GM18499 (cell line): ENCODE results near the gene ETF1.
A peak's percentile ranks its signal among the peaks of the same experiment; 100 is the strongest.

ENCODE experiments used
- ATAC-seq: cut with Tn5 transposase; IDR thresholded peaks from one replicate; pipeline ENCODE4 v1.9.1; 2021; ENCODE audit warnings: moderate number of reproducible peaks; ENCODE audit not compliant: insufficient read depth, unreplicated experiment

The ETF1 gene

DNA sequence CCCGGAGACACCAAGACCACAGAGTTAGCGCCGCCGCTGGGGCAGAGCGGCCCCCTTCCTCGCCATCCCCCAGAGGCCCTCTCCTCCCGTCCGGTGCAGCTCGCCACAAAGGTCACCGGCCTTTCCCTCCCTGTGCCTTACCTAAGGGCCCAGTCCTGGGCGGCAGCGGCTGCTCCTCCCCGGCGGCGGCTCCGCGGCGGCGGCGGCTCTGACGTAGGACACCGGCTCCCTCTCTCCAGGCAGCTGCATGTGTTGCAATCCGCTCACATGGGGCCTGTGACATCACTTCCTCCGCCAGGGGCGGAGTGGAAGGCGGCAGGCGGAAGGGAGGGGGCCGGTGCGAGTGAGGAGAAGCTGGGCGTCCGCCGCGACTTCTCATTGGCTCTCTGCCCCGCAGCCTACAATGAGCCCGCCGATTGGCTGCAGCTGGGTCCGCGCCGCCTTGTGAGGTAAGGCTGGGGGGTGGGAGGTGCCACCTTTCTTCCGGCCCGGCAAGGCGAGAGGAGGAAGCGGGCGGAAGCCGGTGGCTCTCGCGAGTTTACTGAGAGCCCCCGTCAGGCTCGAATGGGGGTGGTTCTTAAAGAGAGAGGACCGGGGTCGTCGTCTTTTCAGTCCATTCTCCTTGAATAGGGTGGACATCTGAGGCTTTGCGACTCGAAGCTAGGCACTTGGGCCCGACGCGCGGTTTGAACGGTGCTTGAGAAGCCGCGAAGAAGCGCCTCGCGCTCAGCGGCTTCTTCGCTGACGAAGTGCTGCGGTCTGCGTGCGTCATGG lies at the start of gene ETF1:
ETF1 (minus strand) TSS at position 281 of the 774 bp plus-strand sequence. CDS start 318 bp downstream, outside the sequence.
- peak; percentile 83 for ATAC-seq

DNA sequence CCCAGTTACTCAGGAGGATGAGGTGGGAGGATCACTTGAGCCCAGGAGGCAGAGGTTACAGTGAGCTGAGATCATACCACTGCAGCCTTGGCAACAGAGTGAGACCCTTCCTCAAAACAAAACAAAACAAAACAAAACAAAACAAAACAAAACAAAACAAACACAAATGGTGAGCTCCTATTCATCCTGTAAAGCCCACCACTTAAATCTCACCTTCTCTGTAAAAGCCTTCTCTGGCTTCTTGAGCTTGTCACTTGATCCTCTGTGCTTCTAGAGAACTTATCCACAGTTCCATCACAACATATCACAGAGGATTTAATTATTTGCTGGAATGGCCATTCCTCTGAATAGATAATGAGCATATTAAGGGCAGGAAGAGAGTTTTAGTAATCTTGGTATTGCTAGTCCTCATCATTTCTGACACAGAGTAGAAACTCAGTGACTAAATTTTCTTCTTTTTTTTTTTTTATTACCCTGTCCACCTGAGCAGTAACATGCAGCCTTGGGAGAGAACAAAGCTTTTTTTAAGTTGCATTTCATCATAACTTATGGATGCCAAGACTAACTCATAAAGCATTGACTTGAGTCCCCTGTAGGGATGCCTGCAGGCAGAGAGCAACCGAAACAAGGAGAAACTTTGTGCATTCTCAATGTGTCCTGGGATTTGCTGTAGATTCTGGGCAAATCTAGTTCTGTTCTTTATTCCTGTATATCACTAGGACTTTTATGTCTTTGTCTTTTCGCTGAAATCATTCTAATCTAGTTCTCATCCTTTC lies 45.2 kb upstream of the ETF1 start:
- ATAC-seq = no peak

DNA sequence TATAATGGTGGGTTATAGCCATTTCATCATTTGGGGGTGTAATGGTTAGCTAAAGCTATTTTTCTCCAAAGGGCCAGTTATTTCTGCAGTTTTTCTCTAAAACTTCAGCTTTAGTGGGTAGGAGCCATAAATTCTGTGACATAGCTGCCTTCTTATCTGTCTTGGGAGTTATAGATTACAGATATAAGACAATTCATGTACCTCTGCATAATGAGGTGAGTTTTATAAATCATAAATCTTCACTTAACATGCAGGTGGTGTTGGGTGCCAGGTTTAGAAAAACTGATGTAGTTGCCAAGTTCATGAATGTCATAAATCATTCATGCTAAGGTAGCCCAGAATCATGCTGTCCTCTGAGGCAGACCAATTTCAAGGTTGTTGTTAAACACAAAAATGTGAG lies 42.1 kb upstream of the ETF1 start:
- no peak for ATAC-seq

DNA sequence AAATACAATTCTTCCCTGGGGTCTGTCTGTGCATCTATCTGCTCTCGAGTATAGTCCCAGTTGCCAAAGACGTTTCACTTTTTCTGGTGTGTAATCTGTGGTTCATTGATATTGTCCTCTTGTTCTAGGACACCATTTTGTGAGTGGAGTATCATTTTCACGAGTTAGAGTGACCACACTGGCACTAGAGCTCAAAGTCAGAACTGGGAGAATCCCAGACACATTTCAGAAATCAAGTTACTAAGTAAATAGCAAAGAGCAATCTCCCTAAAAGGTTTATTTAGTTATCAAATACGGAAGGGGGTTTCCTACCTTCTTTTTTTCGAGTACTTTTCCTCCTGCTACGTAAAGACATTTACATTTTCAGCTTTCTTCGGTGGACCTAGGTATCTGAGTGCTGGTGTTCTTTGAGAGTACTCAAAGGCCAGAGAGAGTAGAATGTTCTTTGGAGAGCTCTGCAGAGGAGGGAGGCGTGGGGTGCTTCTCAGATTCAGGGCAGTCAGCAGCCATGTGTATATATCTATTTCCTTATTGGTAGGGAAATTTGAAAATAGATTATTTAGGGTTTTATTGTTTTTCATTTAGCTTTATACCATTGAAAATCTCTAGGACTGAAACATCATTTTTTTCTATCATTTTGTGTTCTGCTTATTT lies 41.1 kb upstream of the ETF1 start:
- ATAC-seq = no peak

DNA sequence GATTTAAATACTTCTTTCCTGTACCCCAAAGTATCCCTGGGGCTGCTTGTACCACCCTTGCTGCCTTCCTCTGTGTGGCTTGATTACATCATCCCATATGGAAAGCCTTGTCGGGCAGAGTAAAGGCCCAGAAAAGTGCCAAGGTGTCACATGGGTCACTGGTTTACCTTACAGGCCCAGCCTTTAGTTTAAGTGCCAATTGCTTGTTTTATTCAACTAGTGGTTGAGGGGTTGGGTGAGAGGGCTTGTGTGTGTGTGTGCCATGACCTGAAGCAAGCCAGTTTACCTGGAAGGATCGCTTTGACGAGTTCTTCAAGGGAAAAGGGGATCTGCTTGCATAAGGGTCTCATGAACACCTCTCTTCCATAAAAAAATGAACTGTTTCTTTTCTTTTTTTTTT lies 39.9 kb upstream of the ETF1 start:
- no peak for ATAC-seq

DNA sequence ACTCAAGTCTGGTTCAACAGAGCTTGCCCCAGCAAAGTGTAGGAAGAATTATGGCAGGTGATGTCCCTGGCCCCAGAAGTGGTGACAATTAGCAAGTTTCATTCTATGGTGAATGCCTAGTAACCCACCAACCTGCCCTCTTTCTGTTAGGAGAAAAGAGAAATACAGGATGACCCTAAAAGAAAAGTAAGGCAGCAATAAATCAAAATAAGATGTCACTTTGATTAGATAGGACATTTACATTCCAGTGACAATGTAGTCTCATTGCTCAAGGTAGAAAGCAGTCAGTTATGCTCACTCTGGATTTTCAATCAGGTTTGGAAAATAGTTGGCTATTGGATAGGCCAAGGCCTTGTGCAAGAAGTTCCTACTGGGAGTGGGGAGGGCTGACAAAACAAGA lies 37.7 kb upstream of the ETF1 start:
- ATAC-seq = no peak

DNA sequence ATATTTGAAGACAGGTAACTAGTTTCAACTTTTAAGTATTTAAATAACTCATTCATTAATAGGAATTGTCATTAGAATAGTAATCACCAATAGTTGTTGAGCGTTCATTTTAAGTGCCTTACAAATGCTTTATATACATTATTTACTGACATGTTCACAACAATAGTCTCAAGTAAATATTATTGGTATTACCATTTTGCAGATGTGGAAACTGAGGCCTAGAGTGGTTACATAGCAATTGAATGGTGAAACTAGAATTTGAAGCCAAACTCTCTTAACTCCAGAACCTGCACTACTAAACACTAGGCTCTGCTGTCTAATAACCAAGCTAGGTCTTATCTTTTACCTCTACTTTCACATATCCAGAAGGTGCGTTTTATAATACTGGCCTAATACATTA lies 37.0 kb upstream of the ETF1 start:
- no peak for ATAC-seq

DNA sequence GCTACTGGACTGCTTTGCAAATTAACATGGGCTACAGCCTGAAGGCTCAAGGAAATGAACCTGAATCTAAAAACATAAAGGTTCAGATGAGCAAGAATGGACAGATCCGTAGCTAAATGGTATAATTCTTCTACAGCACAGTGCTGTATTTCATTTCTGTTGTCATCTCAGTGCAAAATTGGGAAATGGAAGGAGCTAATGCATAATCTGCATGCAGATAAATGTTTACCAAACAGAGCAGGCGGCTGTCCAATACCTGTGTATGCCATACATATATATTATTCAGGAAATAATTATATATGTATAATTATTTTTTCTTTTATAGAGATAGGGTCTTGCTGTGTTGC lies 36.5 kb upstream of the ETF1 start:
- ATAC-seq = no peak

DNA sequence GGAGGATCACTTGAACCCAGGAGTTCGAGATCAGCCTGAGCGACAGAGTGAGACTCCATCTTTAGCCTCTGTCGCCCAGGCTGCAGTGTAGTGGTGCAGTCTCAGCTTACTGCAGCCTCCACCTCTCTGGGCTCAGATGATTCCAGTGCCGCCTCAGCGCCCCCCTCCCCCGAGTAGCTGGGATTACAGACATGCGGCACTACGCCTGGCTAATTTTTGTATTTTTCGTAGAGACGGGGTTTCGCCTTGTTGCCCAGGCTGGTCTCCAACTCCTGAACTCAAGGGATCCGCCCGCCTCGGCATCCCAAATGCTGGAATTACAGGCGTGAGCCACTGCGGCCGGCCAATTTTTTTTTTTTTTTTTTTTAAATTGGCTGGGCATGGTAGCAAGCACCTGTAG lies 34.4 kb upstream of the ETF1 start:
- ATAC-seq = no peak

DNA sequence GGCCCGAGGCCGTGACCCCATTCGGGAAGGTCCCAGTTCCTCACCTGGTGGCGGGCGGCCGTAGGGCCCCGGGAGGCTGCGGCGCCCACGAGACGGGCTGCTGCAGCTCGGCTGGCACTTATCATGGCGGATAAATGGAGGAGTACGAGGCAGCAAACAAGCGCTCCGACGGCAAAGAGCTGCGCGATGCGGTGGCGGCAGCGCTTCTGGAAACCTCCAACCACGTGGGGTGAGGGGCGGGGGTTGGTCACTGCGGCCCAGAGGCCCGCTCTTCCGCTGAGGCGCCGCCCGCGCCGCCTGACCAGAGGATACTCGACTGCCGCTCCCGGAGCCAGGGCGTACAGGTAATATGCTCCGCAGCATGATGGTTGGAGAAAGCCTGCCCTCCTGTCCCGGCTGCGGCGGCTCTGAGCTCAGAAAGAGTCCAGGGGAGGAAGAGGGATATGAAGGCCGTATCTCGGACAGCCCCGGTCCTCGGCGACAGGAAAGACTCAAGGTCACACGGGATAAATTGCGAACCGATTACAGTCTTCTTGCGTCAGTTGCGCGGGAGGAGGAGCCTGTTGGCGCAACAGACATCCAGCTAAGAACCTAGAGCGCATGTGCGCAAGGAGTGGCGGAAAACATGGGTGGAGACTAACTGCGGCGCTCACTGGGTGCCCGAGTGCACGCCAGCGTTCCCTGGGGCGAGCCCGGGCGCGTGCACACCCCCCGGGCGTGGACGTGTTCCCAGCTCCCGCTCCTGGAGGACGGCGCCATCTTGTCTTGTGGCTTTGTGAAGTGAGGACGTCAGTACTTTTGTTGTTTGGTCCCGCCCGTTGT lies 32.4 kb upstream of the ETF1 start, which contains the start of gene HSPA9:
HSPA9 (minus strand) TSS at position 208 of the 822 bp plus-strand sequence; CDS start at position 125, 83 bp downstream.
- ATAC-seq = peak; percentile 67

DNA sequence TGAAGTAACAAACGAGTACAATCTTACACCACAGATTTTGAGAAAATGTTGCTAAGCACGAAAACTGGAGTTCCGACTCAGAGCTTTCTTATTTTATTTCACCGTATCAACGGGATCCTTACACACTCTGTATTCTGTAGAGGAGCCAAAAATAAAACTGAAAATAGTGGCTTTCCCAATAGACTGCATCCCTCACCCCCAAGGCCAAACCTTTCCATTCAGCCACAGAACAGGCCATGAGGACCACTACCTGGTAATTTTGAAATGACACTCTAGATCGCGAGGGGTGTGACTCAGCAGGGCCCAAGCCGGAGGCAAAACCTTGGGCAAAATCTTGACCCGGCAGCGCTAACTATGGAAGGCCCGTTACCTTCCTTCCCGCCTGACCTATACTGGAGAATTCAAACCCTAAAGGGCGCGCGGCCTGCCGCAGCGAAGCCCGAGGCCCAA lies 31.7 kb upstream of the ETF1 start:
- peak; percentile 5 for ATAC-seq

DNA sequence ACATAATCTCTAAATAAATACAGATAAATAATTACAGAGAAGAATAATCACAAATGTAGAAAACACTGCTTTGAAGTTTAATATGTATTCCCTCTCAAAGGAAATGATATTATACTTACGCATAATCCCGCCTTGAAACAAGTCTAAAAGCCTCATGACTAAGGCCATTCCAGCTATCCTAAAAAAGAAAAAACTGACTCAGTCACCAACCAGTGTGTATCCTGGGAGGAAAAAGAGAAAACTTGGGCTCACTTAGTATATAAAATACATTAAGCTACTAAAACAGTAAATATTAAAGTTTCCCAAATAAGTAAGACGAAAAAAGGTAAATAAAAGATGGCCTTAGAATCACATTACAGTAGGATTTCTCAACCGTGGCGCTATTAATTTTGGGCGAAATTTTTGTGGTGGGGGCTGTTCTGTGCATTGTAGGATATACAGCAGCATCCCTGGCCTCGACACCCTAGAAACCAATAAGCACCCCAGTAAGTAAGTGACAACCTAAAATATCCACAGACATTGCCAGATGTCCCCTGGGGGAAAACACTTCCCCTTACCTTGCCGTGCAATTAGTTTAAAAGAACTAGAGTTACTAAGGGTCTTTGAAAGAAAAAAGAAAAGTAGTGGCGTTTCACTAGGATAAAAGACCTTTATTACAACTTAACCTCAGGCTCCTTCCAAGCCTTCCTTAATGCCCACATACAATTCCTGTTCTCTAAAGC lies 31.1 kb upstream of the ETF1 start:
- no peak for ATAC-seq

DNA sequence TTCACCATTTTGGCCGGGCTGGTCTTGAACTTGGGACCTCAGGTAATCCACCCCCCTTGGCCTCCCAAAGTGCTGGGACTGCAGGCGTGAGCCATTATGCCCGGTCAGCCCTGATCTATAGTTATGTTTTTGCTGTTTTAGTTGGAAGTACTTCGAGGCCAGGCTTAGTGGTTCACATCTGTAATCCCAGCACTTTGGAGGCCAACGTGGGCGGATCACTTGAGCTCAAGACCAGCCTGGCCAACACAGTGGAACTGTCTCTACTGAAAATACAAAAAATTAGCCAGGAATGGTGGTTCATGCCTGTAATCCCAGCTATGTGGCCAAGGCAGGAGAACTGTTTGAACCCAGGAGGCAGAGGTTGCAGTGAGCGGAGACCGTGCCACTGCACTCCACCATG lies 30.2 kb upstream of the ETF1 start:
- no peak for ATAC-seq

DNA sequence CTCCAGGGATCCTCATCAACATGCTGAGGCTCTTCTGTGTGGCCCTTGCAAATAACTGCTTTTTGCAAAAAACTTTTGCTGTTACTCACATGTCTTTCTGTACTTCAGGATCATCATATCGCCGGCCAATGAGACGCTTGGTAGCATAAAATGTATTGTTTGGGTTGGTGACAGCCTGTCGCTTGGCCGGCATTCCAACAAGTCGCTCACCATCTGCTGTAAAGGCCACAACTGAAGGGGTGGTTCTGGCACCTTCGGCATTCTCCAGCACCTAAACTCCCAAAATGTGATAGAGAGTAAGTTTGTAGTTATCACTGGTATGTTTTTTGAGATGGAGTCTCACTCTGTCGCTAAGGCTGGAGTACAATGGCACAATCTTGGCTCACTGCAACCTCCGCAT lies 27.8 kb upstream of the ETF1 start:
- no peak for ATAC-seq

DNA sequence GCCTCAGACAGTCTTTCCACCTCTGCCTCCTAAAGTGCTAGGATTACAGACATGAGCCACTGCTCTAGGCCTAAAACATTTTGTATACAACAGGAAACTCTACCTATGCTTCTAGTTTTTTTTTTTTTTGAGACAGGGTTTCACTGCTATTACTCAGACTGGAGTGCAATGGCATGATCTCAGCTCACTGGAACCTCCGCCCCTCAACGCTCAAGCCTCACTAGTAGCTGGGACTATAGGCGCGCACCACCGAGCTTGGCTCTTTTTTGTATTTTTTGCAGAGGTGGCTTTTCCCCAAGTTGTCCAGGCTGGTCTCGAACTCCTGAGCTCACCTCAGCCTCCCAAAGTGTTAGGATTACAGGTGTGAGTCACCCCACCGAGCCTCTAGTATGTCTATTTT lies 26.7 kb upstream of the ETF1 start:
- no peak for ATAC-seq

DNA sequence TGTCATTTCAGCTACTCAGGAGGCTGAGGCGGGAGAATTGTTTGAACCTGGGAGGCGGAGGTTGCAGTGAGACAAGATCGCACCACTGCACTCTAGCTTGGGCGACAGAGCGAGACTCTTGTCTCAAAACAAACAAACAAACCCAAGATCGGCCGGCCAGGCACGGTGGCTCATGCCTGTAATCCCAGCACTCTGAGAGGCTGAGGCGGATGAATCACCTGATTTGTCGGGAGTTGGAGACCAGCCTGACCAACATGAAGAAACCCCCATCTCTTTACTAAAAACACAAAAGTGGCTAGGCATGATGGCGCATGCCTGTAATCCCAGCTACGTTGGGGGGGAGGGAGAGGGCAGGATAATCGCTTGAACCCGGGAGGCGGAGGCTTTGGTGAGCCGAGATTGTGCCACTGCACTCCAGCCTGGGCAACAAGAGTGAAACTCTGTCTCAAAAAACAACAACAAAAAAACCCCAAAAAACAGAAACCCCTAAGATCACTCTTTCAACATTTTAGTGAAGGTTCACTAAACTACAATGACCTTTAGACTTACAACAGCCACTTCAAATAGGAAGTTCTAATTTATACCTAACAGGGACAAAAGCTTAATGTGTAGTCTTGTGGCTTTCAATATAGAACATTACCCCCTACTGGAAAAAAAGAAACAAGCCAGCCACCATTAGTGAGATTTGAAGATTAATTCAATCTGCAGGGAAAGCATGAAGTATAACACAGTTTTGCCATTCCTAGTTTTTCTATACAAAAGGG lies 25.2 kb upstream of the ETF1 start:
- ATAC-seq = no peak

DNA sequence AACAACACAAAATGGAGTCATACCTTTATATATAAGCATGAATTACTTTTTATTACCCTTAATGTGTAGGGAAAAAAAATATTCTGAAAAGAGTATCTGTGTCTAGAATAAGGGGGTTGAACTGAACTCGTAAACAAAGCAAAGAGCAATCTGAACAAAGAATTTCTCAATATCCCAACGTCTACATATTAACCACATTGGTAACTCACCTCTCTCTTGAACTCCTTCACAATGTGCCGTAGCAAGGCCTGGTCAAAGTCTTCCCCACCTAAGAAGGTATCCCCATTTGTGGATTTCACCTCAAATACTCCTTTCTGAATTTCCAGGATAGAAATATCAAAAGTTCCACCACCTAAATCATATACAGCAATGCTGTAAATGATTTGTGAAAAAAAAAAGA lies 23.8 kb upstream of the ETF1 start:
- no peak for ATAC-seq

DNA sequence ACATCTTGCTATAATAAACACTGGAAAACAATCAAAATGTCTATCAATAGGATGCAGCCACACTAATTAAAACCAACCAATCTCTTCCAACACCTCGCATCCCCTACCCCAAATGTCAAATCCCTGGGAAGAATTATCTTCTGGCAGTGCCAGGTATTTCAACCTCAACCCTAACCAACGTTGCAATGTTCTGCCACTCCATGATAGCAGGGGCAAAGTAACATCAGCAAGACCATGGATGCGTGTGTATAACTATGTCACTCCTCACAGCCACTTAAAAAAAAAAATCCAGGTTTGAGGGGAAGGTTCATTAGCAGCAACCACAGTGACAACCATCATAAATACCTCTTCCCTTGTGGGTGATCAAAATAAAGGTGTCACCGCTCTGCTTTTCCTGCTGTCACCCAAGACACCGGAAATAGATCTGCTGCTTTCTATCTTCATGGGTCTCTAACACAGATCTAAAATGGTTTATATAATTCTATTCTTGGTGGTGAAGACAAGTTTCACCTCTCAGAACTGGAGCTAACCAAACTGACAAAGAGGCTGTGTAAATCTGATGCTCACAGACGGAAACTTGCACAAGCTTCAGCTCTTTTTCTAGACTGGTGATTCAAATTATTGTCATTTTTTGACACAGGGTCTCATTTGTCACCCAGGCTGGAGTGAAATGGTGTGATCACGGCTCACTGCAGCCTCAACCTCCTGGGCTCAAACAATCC lies 22.2 kb upstream of the ETF1 start:
- ATAC-seq = no peak
